NCI-H1436 (cell line): ENCODE data around the gene MED4.
"Not testable (repeated sequence)": the region's sequence is repeated elsewhere in the genome, so short reads cannot be mapped to it uniquely, and the experiment has no call there.

Experiments used
- DNase-seq: peaks from one replicate; lab custom pipeline; 2025; lab: John Stamatoyannopoulos, UW

MED4 gene

GRCh38 chr13:48094404-48094780 lies 512 bp downstream of the MED4 start:
- no peak for DNase-seq

- DNase-seq: no peak
Observed at GRCh38 chr13:48093588-48093987, 1.3 kb downstream of the MED4 start.

- no peak for DNase-seq
Observed at GRCh38 chr13:48086272-48086671, 8.6 kb downstream of the MED4 start.

GRCh38 chr13:48081739-48082138 lies 13.2 kb downstream of the MED4 start:
- no peak for DNase-seq

- DNase-seq: no peak
Observed at GRCh38 chr13:48078251-48078656, 16.6 kb downstream of the MED4 start.

- no peak for DNase-seq
Observed at GRCh38 chr13:48074006-48074405, 20.9 kb downstream of the MED4 start.

GRCh38 chr13:48072787-48073186 lies 22.1 kb downstream of the MED4 start:
- DNase-seq: no peak

GRCh38 chr13:48072304-48072703 lies 22.6 kb downstream of the MED4 start:
- DNase-seq: no peak

- no peak for DNase-seq
Observed at GRCh38 chr13:48070942-48071341, 24.0 kb downstream of the MED4 start.

- DNase-seq: no peak
Observed at GRCh38 chr13:48069573-48069972, 25.3 kb downstream of the MED4 start.

GRCh38 chr13:48068952-48069351 lies 26.0 kb downstream of the MED4 start:
- no peak for DNase-seq

- DNase-seq: no peak
Observed at GRCh38 chr13:48068036-48068435, 26.9 kb downstream of the MED4 start.

- no peak for DNase-seq
Observed at GRCh38 chr13:48066310-48066989, 28.5 kb downstream of the MED4 start.

GRCh38 chr13:48059951-48060350 lies 35.0 kb downstream of the MED4 start:
- not testable (repeated sequence) for DNase-seq

GRCh38 chr13:48058536-48058935 lies 36.4 kb downstream of the MED4 start:
- not testable (repeated sequence) for DNase-seq

GRCh38 chr13:48055712-48056111 lies 39.2 kb downstream of the MED4 start:
- DNase-seq: no peak

GRCh38 chr13:48054601-48055000 lies 40.3 kb downstream of the MED4 start:
- no peak for DNase-seq

- no peak for DNase-seq
Observed at GRCh38 chr13:48050550-48050949, 44.4 kb downstream of the MED4 start.

- no peak for DNase-seq
Observed at GRCh38 chr13:48043789-48044503, 51.0 kb downstream of the MED4 start.

GRCh38 chr13:48042894-48043293 lies 52.0 kb downstream of the MED4 start:
- DNase-seq: no peak

GRCh38 chr13:48040896-48041295 lies 54.0 kb downstream of the MED4 start:
- DNase-seq: no peak

GRCh38 chr13:48040049-48040448 lies 54.9 kb downstream of the MED4 start:
- no peak for DNase-seq

- no peak for DNase-seq
Observed at GRCh38 chr13:48038761-48039160, 56.1 kb downstream of the MED4 start.
